ENCODE data around the gene GRHL1.
"Not testable (repeated sequence)": the region's sequence is repeated elsewhere in the genome, so short reads cannot be mapped to it uniquely, and the experiment has no call there.

Gene GRHL1

DNA sequence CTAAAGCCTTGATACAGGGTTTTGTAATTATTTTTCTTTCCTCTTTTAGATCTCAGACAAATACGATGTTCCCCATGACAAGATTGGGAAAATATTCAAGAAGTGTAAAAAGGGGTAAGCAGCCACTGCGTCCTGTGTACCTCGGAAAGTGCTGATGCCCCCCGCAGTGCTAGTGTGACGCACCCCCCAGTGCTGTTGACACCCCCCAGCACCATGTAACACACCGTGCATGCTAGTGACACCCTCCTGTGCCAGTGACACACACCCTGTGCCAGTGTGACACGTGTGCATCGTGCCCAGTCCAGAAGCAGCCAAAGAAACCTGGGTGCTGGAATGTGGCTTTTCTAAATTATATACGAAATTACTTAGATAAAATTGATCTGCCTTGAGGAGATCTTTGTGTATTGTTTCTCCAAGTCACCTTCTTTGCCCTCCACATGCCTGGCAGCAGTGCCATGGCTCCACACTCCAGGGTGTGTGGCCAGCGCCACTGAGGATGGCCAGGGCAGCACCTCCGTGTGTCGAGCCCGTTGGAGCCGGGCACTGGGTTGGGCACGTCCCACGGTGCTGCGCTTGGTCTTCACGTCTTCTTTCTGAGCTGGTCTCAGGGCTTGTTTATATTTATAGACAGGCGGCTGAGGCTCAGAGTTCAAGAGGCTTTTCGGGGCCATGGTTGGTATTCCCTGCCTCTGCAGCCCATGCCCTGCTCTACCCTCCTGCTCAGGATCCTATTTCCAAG, 47.6 kb downstream of the GRHL1 start:
- DNase-seq, result no peak

DNA sequence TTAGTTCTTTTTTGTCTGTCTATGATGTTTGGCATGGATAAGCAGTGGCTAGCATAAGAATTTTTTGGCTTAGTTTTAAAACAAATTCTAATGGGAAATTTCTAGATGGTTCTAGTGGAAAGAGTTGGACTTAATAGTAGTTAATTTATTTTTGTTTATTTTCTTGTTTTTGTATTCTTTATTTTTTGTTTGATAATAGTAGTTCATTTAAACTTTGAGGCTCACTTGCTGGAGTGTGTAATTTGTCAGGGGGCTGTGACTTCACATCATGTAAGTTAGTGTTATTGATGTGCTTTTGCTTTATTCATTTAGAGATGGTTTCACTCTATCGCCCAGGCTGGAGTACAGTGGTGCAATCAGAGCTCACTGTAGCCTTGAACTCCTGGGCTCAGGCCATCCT, 48.2 kb downstream of the GRHL1 start:
- no peak for DNase-seq

- no peak for DNase-seq
These were observed 49.0 kb downstream of the GRHL1 start for GRCh38 chr2:10000541-10000940.

GRCh38 chr2:10001586-10001985, 50.1 kb downstream of the GRHL1 start:
- no peak for DNase-seq

DNA sequence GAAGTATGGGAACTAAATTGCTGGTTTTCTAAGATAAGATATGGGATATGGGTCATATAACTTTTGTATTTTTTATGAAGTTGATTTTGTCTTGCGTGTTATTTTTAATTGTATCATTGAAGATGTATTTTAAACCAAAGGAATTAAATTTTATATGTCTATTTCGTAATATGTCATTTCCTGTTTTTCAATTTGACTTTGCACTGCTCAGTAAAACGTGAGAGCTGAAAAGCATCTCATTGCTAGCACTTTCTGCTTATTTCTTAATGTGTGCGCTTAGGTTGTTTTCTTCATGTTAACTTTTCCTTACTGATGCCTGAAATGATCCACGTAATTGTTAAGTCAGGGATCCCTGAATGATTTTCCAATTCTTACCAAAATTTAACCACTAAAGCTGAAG, 50.6 kb downstream of the GRHL1 start:
- DNase-seq, result no peak

GRCh38 chr2:10002681-10003080, 51.2 kb downstream of the GRHL1 start:
- DNase-seq, result no peak

GRCh38 chr2:10003206-10004125, 52.0 kb downstream of the GRHL1 start:
- no peak for DNase-seq

GRCh38 chr2:10004401-10004800, 52.9 kb downstream of the GRHL1 start:
- DNase-seq, result no peak

DNA sequence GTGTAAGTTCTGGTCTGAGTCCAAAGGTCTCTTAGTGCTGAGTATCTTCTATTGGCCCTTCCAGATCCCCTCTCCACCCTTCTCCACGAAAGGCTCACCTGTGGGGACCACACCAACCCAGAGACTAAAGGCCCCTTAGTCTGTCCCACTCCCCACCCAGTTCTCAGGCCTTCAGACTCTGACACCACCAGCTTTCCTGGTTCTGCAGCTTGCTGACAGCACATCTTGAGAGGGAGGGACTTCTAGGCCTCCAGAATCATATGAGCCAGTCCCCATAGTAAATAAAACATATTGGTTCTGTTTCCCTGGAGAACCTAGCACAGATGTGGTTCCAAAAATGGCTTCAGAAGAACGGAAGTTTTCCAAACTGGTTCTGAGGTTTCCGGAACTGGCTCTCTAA, 53.3 kb downstream of the GRHL1 start:
- DNase-seq, result no peak

DNA sequence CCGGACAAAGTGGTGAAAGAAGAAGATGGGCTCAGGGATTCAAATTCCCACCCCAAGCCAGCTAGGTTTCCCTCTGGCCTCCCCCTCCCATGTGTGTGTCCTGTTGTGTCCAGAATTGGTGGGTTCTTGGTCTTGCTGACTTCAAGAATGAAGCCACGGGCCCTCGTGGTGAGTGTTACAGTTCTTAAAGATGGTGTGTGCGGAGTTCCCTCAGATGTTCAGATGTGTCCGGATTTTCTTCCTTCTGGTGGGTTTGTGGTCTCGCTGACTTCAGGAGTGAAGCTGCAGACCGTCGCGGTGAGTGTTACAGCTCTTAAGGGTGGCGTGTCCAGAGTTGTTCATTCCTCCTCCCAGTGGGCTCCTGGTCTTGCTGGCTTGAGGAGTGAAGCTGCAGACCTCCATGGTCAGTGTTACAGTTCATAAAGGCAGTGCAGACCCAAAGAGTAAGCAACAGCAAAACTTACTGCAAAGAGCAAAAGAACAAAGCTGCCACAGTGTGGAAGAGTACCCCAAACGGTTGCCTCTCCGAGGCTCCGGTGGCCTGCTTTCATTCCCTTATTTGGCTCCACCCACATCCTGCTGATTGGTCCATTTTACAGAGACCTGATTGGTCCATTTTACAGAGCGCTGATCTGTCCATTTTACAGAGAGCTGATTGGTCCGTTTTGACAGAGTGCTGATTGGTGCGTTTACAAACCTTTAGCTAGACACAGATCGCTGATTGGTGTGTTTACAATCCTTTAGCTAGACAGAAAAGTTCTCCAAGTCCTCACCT, 54.2 kb downstream of the GRHL1 start:
- DNase-seq, result no peak

DNA sequence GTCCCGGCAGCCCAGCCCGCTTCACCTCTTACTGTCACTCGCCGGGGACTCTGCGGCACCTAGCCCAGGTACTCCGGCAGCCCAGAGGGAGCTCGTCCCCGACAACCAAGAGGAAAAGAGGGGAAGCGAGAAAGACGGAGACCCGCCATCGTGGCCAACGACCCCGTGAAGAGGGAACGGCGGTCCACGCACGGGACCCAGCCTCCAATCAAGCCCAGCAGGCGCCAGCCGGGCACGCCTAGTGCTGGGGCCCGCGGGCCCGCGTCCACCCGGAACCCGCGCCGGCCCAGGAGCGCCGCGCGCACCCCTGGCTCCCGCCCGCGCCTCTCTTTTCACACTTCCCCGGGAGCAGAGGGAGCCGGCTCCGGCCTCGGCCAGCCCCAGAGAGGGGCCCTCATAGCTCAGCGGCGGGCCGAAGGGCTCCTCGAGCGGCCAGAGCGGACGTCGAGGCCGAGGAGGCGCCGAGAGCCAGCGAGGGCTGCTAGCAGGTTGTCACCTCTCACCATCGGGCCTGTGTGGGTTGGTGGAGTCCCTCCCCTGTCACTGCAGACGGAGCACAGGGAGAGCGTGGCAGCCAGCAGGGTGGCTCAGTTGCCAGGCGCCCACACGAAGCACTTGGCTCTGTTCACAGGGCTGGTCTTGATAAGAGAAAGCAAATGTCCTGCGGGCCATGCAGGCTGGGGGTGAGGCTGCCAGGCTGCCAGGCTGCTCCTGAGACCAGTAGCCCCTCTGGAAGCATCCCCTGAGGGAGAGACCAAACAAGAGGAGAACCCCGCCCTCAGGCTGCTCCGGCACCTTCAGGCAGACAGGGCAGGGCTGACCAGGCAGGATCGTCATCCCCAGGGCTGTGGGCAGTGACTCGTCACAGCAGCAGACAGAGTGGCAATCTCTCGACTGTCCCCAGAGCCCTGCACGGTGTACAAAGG, 55.0 kb downstream of the GRHL1 start:
- no peak for DNase-seq

GRCh38 chr2:10007435-10007834, 55.9 kb downstream of the GRHL1 start:
- DNase-seq, result no peak

DNA sequence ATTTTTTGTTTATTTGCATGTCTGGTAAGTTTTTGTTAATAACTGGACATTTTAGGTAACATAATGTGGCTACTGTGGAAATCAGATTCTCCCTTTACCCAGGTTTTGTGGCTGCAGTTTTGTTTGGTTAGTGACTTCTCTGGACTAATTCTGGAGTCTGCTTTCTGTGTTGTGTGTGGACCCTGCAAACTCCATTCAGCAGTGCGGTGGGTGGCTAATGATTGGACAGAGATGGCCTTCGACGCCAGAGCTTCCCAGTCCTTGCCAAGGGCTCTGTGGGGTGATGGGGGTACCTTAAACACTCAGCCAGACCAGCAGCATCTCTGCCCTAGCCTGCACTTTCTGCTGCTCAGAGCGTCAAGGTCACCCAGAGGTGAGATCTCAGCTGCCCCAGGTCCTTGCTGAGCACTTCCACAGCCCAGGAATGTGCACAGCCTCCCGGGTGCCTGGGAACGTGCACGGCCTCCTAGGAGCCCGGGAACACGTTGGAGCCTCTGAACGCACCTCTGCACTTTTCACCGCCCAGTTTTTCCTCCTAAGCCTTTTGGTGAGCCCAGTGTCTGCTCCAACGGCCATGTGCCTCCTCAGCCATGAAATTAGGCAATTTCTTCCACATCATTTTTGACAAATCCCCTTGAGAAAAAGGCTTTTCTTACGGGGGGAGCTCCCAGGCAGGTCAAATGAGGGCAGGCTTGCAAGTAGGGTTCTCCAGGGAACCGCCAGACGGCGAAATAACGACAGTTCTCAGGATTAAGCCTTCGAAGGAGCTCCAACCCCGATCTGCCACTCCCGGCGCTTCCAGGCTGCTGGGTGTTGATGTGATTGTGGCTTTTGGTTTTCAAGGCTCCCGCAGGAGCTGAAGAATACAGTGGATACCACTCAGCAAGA, 56.7 kb downstream of the GRHL1 start:
- DNase-seq, result no peak

DNA sequence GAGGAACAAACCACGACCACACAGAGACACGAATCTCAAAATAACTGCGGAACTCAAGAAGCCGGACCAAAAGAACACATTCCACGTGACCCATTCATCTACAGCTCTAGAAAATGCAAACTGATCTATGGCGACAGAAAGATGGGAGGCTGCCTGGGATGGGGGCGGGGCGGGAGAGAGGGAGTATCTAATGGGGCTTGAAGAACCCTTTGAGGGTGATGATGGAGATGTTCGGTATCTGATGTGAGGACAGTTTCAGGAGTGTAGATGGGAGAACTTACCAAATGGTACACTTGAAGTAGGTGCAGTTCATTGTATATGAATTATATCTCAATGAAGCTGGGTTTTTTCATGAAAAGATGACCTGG, 57.3 kb downstream of the GRHL1 start:
- DNase-seq, result no peak

GRCh38 chr2:10009271-10009810, 57.8 kb downstream of the GRHL1 start:
- no peak for DNase-seq

GRCh38 chr2:10009811-10010781, 58.6 kb downstream of the GRHL1 start:
- DNase-seq, result no peak

DNA sequence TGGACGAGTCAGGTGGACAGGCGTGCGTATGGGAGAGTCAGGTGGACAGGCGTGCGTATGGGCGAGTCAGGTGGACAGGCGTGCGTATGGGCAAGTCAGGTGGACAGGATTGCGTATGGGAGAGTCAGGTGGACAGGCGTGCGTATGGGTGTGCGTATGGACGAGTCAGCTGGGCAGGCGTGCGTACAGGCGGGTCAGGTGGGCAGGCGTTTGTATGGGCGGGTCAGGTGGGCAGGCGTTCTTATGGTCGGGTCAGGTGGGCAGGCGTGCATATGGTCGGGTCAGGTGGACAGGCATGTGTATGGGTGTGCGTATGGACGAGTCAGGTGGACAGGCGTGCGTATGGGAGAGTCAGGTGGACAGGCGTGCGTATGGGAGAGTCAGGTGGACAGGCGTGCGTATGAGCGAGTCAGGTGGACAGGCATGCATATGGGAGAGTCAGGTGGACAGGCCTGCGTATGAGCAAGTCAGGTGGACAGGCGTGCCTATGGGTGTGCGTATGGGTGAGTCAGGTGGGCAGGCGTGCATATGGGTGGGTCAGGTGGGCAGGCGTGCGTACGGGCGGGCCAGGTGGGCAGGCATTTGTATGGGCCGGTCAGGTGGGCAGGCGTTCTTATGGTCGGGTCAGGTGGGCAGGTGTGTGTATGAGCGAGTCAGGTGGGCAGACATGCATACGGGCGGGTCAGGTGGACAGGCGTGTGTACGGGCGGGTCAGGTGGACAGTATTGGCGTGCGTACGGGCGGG, 59.5 kb downstream of the GRHL1 start:
- DNase-seq, result not testable (repeated sequence)

GRCh38 chr2:10011606-10012325, 60.3 kb downstream of the GRHL1 start:
- DNase-seq, result not testable (repeated sequence)
